Fibroblast of skin of scalp (primary cell): ENCODE data around the gene FGB.
"Not testable (repeated sequence)": the region's sequence is repeated elsewhere in the genome, so short reads cannot be mapped to it uniquely, and the experiment has no call there.

ENCODE experiments used
- DNase-seq: peaks from one replicate; pipeline ENCODE4 v3.0.0-alpha.2; 2013

FGB gene

DNA sequence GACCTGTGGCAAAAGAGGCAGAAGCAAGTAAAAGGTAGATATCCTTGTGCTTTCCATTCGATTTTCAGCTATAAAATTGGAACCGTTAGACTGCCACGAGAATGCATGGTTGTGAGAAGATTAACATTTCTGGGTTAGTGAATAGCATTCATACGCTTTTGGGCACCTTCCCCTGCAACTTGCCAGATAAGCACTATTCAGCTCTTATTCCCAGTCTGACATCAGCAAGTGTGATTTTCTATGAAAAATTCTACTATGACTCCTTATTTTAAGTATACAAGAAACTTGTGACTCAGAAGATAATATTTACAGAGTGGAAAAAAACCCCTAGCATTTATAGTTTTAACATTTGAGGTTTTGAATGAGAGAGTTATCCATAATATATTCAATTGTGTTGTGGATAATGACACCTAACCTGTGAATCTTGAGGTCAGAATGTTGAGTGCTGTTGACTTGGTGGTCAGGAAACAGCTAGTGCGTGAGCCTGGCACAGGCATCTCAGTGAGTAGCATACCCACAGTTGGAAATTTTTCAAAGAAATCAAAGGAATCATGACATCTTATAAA, 3.9 kb downstream of the FGB start:
- DNase-seq = no peak

DNA sequence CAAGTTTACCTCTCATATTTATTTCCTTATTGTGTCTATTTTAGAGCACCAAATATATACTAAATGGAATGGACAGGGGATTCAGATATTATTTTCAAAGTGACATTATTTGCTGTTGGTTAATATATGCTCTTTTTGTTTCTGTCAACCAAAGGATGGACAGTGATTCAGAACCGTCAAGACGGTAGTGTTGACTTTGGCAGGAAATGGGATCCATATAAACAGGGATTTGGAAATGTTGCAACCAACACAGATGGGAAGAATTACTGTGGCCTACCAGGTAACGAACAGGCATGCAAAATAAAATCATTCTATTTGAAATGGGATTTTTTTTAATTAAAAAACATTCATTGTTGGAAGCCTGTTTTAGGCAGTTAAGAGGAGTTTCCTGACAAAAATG, 6.2 kb downstream of the FGB start:
- no peak for DNase-seq

DNA sequence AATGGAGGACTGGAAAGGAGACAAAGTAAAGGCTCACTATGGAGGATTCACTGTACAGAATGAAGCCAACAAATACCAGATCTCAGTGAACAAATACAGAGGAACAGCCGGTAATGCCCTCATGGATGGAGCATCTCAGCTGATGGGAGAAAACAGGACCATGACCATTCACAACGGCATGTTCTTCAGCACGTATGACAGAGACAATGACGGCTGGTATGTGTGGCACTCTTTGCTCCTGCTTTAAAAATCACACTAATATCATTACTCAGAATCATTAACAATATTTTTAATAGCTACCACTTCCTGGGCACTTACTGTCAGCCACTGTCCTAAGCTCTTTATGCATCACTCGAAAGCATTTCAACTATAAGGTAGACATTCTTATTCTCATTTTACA, 6.8 kb downstream of the FGB start:
- DNase-seq = no peak

DNA sequence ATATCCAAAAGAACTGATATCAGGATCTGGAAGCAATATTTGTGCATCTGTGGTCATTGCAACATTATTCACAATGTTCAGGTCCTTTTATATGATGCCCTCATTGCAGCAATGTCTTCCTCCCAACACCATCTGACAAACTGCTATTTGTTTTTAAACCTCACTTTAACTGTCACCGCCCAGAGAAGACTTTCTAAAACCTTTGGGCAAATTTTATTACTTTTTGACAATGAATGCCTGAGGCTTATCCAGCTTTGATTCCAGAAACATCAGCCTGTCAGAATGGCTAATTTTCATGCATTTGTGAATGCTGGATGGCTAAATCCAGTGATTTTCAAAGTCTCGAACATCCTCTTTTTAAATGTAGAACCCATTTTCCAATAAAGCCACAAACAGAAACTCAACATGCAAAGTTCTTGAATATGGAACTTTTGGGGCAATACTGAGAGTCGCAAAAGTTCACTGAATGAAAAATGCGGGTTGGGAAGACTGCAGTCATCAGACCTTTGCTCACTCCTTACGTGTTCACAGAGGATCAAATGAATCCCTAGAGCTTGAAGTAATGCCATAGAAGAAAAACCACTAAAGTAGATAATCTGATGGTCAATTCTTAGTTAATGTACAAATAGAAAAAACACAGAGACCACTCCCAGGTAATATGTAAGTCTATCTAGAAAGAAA, 10.5 kb downstream of the FGB start:
- DNase-seq = no peak

DNA sequence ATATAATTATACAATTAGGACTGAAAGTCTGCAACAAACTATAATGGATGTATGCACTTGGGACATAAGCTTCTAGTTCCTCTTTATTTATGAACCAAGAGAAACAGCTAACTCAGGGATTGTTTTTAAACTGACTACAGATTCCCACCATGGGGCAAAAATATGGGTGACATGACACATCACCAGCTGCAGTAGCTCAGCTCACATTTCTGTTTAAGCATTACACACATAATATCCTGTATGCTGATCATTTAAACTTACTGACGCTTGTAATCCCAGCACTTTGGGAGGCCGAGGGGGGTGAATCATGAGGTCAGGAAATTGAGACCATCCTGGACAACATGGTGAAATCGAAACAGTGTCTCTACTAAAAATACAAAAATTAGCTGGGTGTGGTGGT, 11.5 kb downstream of the FGB start:
- no peak for DNase-seq

DNA sequence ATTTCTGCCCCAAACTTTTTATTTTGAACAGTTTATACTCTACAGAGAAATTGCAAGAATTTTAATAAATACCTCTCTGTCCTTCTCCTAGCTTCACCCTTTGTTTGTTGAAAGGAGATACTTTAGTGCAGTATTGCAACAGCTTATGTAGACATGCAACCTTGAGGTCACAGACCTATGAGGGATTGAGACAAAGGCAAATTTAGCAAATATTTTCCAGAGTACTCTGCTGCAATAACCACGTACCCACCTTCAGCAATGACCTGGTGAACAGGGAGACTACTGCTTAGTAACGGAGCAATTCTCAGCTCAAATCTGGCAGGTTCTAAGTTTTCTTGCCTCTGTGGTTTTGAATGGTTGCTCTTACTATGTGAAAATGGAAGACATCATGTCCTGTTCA, 14.5 kb downstream of the FGB start:
- DNase-seq = no peak

DNA sequence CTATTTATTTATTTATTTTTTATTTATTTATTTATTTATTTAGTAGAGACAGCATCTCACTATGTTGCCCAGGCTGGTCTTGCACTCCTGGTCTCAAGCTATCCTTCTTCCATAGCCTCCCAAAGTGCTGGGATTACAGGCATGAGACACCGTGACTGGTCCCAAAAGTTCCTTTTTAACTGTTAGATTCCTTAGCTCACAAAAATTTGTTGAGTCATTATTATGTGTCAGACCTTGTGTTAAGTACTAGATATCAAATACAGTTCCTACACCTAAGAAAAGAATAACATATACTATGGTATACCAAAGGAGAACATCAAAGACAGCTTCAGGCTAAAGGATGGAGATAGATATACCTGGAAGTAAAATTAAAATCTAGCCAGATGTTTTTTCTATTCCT, 16.1 kb downstream of the FGB start:
- no peak for DNase-seq

DNA sequence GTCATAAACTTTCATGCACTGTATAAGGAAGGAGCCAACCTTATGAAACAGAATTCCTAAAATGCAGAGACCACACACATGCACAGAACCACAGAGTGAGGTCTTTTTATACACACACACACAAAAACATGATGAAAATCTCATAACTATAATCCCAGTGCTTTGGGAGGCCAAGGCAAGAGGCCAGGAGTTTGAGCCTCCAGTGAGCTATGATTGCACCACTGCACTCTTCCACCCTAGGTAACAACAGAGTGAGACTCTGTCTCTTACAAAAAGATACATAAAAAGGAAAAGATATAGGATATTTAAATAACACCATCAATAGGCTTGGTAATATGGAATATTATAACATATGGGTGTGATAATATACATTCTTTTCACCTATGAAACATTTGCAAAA, 17.1 kb downstream of the FGB start:
- DNase-seq = no peak

DNA sequence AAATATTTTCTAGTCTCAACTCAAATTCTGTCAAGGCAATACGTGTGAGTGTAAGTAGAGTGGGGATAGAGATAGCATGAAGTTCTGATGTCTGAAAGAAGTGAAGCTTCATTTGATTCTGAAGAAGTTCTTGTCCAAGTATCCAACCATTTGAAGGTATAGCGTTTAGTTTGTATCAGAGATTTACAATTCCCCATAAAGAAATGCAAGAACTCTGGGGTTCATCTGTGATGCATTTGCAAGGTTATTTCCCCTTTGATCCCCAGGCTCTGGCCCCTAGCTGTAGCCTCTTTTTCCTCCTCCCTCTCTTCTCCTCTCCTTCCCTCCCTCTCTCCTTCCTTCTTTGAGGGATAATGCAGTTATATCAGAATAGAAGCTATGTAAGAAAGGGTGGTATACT, 19.9 kb downstream of the FGB start:
- no peak for DNase-seq

DNA sequence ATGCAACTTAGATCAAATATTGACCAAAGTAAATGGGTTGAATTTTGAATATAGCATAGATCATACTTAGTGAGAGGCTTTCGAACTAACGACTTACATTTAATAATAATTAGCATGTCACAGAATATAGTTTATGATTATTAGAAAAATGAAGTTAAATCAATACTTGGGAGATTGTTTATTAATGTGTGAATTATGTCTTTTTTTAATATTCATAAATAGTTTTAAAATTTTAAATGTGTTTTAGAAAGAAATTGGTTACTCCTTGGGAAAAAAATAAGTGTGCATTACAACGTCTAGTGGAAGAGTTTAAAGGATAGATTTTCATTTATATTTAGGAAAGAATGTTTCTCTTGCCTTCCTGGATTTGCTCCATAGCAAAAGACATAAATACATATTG, 20.4 kb downstream of the FGB start:
- DNase-seq = no peak

DNA sequence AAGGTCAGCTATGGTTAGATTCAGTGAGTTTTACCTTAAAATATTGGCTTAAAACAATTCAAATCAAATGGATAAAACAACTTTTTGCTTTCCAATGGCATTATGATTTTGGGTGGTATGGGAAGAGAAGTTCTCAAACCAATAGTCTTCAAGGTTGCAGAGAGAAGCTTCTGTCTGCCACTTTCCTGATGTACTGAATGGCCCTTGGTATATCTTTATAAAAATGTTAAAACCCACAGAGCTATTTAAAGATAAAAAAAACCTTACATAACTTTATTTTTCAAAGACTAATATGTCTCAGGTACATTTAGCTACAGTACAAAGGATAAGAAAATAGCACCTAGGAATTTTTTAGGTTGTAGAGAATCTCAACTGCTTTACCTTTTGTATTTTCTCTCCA, 20.9 kb downstream of the FGB start:
- DNase-seq = no peak

DNA sequence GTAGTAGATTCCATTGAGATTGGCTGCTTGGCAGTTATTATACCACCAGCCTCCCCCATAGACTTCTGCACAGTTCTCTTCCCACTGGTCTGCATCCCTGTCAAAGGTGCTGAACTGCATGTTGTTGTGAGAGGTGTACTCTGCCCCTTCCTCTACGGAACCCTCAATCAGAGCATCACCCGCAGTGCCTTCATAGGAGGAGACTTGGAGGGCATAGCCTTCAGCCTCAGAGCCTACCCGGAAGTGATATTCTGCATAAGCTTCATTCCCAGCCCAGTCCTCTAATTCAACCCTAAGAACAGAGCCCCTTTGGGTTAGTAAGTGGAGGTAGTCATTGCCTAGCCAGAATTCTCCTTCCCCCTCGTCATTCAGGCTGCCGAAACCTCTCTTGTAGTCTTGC, 21.4 kb downstream of the FGB start:
- no peak for DNase-seq

DNA sequence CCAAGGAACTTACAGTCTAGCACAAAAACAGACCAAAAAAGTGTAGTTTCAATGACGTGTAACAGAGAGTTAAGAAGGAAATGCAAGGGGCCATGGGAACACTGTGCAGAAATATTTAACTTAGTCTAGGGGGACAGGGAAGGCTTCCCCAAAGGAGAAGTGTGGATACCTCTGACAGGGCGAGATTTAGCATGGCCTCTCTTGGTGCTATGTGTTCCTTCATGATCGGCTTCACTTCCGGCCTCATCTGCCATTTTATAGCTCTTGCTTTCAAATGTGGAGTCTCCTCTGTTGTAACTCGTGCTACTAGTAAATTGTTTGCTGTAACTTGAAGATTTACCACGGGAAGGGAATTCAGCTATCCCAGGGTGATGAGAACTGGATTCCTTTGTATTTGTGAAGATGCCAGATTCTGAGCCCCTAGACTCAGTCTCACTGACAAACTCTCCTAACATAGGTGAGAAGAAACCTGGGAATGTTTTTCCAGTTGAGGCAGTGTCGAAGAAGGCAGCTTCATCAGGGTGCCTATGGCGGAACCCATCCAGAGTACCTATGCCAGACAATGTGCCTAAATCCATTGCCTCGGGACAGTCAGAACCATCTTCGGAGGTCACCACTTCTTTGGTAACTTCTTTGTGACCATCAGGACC, 22.7 kb downstream of the FGB start:
- DNase-seq = no peak

DNA sequence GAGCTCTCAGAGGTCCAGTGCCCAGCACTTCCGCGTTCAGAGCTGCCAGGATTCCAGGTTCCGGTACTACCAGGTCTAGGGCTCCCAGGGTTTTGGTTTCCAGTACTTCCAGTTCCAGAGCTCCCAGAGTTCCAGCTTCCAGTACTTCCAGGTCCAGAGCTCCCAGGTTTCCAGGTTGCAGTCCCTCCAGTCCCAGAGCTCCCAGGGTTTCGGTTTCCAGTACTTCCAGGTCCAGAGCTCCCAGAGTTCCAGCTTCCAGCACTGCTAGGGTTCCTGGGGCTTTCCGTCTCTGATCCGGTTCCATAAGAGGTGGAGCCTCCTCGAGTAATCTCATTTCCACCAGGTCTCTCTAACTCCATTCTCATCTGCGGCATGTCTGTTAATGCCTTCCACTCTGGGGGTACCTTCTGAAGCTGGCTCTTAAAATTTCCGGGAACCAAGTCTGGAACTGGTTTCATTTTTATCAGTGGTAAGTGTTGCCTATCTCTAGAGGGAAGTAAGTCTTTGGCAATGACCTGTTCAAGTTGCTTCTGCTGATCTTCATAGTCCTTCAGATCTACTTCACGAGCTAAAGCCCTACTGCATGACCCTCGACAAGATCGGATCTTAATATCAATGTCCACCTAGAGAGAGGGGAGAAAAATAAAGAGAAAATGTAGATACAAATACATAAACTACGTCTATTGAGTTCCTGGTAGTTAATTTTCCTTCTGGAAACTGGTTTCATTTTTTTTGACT, 23.7 kb downstream of the FGB start:
- DNase-seq = no peak

DNA sequence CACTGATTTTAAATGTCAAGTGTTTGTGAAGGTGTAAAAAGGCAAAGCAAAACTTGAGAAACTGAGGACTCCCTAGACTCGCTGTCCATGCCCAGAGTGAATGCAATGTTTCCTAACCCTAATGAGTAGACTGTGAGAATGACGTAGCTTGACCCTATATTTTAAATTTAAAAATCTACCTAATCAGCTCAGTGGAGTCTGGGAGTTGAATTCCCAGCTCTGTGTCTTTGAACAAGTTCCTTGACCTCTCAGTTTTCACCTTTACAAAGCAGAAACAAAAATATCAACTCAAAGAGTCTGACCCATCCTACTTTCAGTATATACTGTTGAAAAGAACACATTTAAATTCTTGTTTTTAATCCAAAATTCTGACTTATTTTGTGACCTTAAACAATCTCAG, 25.4 kb downstream of the FGB start:
- DNase-seq = no peak

DNA sequence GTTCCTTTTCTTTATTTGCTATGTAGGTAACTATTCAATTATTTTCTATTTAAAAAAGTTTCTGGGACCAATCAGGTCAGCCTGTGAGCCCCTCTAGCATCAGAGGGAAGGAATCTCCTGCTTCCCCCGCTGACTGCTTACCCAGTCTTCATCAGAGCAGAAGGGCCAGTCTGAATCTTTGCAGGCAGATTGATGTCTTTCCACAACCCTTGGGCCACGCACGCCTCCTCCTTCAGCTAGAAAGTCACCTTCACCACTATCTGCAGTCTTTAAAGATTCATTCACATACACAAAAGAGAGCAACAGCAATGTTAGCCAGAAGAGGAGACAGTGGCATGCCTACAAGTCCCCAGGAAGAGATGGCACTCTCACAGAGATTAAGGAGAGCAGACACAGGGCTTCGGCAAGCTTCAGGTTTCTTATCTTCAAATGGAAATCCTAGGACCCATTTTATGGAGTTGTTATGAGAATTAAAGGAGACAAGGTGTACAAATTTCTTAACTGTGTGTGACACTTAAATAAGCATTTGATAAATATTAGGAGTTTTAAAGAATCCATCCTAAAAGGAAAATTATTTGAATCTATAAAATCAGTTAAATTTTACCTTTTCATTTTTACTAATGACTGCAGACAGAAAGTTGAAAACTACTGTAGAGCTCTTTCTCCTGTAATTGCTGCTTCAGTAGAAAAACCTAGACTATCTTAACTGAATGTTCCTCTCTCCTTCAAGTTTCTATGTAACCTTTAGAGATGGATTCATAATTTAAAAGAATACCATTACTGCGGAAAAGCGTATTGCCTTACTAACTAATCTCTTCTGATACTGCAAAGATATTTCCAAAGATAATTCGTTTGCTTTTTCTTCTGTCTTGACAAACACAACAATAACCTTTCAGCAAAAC, 26.7 kb downstream of the FGB start:
- no peak for DNase-seq

DNA sequence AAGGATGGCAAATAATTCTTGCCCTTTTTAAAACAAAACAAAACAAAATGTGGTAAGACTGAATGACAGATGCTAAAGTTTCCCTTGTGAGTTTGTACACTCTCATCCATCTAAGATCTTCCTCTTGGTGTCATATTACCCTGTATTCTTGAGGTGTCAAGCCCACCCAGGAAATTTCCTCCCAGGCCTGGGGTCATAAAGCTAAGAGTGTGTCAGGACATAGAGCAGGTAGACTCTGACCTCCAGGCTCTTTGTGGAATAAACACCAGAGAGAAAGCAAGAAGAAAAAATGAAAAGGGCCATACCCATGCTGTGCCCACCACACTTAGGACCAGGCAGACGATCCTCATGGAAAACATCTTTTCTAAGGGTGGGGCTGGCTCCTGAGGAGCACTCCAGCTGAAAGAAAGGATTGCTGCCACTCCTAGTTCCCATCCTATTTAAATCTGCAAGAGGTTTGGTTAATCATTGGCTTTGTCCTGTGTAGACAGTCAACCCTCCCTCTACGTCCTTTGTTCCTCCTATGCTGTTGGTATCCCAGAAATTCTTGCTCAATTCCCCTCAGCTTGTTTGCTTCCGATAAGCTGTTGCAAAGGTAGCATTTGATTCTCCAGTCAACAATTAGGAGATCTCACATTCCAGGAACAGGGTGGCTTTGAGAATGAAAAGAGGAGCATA, 27.7 kb downstream of the FGB start, which contains the start of gene FGA:
TSS of gene FGA (minus strand) at position 414 of the 678 bp plus-strand sequence. CDS start at position 359, 55 bp downstream.
- no peak for DNase-seq

DNA sequence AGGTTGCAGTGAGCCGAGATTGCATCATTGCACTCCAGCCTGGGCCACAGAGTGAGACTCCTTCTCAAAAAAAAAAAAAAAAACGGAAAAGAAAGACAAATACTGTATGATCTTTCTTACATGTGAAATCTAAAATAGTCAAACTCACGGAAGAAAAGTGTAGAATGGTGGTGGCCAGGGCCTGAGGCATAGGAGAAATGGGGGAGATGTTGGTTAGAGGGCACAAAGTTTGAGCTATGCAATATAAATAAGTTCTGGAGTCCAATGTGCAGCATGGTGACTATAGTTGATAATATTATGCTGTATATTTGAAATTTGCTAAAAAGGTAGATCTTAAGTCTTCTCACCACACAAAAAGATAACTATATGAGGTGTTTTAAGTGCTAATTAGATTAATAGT, 29.1 kb downstream of the FGB start:
- DNase-seq = no peak

DNA sequence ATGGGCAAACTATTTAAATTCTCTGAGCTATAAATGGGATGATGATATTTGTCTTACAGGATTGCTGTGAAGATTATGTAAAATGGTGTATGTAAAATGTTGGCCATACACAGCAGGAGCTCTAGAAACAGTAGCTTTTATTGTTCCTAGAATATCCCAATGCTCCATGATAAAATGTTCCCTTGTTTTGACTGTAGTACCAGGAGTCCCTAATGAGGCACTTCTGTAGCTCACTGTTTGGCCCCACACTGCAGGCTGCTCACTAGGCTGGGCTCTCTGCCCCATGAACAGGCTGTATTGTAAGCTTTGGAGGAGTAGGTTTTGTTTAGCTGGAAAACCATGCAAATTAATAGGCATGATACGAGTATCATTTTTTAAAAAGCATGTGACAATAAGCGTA, 31.1 kb downstream of the FGB start:
- no peak for DNase-seq

DNA sequence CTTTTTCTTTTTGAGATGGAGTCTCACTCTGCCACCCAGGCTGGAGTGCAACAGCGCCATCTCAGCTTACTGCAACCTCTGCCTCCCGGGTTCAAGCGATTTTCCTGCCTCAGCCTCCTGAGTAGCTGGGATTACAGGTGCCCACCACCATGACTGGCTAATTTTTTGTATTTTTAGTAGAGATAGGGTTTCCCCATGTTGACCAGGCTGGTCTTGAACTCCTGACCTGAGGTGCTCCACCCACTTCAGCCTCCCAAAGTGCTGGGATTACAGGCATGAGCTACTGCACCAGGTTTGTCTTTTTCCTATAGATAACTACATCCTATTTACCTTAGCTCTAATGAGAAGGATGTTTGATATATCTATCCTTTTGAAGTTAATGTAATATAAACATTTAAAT, 31.5 kb downstream of the FGB start:
- DNase-seq = not testable (repeated sequence)

DNA sequence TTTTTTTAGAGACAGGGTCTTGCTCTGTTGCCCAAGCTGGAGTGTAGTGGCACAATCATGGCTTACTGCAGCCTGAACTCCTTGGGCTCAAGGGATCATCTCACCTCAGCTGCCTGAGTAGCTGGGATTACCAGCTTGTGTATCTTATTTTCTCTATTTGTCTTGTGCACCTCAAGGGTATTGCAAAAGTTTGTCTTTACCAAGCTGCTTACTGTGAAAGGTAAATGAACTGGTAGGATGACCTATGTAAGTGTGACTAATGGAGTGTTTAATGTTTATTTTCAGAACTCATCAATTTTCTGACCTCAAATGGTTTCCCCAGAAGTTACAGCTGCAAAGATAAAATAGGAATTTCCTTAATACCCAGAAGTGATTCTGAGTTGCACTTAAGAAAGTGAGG, 33.0 kb downstream of the FGB start:
- DNase-seq = no peak

DNA sequence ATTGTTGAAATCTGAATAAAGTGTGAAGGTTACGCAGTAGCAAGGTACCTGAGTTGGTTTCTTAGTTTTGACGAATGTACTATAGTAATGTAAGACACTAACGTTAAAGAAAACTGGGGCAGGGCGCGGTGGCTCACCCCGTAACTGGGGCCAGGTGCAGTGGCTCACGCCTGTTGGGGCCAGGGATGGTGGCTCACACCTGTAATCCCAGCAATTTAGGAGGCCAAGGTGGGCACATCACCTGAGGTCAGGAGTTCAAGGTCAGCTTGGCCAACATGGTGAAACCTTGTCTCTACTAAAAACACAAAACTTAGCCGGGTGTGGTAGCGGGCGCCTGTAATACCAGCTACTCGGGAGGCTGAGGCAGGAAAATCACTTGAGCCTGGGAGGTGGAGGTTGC, 34.5 kb downstream of the FGB start:
- DNase-seq = not testable (repeated sequence)
